MM.1S (cell line): ENCODE measurements around the gene SNX33.
"Not testable (repeated sequence)": the region's sequence is repeated elsewhere in the genome, so short reads cannot be mapped to it uniquely, and the experiment has no call there.

Experiments used
- CTCF ChIP-seq: fragments of 300-600 bp; sonication (generic); IDR thresholded peaks from 2 replicates; pipeline ENCODE4 v1.5.1; 2016; ENCODE audit warnings: antibody characterized with exemption, low read length, mixed read lengths
- EZH2 ChIP-seq: fragments of 300-600 bp; sonication (generic); optimal IDR thresholded peaks from 2 replicates; pipeline ENCODE3; 2017; ENCODE audit warnings: low read depth, mild to moderate bottlenecking, antibody characterized with exemption, low read length, mixed read lengths

- not testable (repeated sequence) for TF ChIP-seq CTCF, EZH2
These were observed 13.8 kb upstream of the SNX33 start for GRCh38 chr15:75633922-75634321.
